HG02885 (cell line): ENCODE data around the gene ACSF3.
A peak's percentile ranks its signal among the peaks of the same experiment; 100 is the strongest.

Experiments used
- ATAC-seq: cut with Tn5 transposase; IDR thresholded peaks from one replicate; pipeline ENCODE4 v1.9.1; 2021; ENCODE audit warnings: mild to moderate bottlenecking; ENCODE audit not compliant: unreplicated experiment, poor library complexity

ACSF3 gene

DNA sequence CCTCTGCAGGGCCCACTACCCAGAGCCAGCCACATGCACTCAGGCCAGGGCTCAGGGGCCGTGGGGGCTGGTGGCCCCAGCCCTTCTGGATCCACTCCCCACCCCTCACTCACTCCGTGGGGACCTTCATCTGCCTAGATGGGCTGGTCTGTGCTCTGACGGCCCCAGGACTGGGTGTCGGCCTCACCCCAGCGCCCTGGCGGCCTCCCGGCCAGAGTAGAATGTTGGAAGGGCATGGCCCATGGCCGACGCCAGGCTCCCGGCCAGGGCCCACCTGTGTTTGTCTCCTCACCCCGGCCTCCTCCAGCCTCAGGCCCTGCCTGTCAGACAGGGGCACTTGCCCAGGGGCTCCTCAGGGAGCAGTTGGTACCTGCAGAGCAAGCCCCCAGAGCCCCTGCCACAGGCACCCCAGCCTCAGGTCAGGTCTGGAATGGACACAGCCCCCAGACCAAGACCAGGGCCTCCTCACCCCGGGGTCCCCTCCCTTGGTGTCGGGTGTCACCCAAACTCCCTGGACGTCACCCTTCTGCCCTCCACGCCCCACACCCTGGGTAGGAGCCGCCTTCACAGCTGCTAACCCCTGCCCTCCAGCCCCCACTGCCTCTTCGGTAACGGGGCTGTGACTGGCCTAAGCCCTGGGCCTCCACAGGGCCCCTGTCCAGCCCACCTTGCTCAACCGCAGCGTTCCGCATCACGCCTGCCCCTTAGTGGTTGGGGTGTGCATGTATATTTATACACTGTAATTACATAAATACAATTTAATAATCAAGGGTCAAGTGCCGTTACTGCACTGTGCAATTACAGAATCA, 74.9 kb downstream of the ACSF3 start:
- no peak for ATAC-seq

GRCh38 chr16:89169778-89170177, 76.1 kb downstream of the ACSF3 start:
- no peak for ATAC-seq

DNA sequence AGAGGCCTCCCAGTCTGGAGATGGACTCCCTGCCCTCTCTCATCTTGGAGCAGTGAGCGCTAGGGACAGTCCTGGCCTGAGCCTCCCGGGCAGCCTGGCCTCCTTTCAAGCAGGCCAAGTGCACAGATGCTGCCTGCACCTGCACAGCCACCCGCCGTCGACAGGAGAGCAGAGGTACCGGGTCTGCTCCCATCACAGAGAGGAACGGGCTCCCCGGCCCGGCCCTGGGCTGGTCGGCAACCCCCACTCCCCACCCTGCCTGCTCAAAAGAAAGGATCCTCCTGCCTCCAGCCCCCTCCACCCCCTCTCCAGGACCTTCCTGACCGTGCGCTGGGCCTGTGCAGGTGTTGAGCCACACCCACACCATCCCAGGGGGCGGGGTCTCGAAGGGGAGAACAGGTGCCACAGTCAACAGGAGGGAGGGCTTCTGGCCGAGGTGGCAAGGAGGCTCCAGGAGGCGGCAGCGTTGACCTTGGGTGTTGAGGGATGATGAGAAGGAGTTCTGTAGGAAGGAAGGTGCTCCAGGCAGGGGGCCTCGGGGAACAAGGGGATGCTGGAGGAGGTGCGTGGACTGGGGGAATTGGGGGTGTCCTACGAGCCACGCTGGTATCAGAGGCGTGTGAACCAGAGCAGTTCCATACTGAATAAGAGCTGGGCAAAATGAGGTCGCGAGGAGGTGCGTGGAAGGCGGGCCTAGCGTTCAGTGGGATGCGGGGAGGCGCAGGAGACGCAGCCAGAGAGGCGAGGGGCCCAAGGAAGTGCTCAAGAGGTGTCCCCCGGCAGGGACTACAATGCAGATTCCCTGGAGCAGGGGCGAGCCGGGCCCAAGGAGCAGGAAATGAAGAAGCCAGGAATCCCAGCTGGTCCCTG, 76.9 kb downstream of the ACSF3 start:
- no peak for ATAC-seq

DNA sequence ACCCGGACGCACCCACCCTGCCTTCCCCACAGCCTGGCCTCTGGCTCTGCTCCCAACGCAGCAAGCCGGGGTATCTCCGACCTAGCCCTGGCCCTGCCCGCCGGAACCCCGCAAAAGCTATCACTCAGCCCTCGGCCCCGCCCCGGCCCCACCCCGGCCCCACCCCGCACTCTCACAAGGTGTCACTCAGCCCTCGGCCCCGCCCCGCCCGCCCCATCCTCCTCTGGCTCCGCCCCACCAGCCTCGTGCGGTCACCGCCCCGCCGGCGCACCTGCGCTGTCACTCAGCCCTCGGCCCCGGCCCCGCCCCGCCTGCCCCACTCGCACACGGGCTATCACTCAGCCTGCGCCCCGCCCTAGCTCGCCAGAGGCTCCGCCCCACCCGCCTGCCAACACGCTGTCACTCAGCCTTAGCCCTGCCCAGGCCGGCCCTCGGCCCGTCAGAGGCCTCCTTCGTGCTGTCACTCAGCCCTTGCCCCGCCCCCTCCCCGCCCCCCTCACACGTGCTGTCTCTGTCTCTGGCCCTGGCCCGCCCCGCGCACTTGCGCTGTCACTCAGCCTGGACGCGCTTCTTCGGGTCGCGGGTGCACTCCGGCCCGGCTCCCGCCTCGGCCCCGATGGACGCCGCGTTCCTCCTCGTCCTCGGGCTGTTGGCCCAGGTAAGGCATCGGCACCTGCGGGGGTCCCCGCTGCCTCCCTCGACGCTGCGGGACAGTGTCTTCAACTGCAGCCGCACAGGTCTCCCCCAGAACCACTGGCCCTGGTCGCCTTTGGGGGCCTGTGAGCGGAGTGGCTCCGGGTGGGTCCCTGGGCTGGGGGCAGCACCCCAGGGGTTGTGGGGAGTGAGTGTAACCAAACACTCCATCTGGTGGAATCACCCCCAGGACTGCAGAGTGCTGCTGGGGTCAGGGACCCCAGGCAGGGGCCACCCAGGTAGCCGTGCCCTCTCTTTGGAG, 77.8 kb downstream of the ACSF3 start, which contains the start of gene CDH15:
CDH15 (plus strand) TSS at position 533 of the 955 bp plus-strand sequence; CDS start at position 617, 84 bp downstream.
- ATAC-seq, result peak; percentile 85

DNA sequence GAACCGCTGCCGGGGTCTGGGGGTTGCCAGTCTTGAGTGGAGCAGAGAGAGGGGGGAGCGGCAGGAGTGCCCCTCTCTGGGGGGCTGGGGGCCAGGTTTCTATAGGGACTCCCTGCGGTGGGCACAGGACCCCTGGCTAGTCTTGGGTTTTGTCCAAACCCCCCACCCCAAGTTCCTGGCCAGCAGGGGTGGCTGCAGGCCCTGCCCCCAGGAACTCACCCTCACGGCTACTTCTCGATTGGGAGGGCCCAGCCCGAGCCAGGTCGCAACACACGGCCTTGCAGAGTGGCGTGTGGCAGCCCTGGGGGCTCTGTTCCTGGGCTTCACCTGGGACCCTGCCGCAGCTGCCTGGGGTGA, 78.5 kb downstream of the ACSF3 start:
- ATAC-seq, result no peak

- no peak for ATAC-seq
Observed at GRCh38 chr16:89172528-89173173, 79.0 kb downstream of the ACSF3 start.

GRCh38 chr16:89173174-89173921, 79.7 kb downstream of the ACSF3 start:
- ATAC-seq, result no peak

DNA sequence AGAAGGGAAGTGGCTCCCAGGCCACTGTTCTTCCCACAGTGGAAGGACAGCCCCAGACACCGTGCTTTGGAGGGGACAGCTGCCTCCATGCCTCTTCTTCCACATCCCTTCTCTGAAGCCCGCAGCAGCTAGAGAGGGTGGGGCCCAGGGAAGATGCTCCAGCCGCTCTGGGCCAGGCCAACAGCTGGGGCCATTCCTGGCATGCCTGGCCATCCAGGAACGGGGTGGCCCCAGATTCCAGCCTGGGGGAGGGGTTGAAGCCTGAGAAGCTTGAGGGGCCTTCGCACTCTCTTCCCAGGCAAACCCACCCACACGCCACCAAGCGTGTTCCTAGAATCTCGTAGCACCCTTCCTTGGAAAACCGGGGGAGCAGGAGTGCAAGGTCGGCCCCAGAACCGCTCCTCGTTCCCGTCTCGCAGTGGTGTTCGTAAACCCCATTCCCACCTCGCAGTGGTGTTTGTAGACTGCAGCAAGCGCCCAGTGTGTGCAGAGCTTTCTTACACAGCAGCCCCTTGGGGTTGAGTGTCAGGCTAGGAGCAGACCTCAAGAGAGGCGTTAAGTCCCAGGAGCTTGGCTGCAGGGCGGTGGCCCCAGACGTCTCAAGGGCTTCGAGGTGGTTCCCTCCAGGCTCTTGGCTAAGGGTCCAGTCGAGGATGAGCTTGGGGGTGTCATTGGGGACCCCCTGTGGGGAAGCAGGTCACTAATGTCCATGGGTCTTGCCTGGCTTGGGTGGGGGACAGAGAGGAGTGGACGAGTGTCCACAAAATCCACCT, 80.6 kb downstream of the ACSF3 start:
- no peak for ATAC-seq

GRCh38 chr16:89174877-89175276, 81.2 kb downstream of the ACSF3 start:
- no peak for ATAC-seq

GRCh38 chr16:89175280-89176146, 81.9 kb downstream of the ACSF3 start:
- ATAC-seq, result no peak

GRCh38 chr16:89176147-89176690, 82.6 kb downstream of the ACSF3 start:
- no peak for ATAC-seq

DNA sequence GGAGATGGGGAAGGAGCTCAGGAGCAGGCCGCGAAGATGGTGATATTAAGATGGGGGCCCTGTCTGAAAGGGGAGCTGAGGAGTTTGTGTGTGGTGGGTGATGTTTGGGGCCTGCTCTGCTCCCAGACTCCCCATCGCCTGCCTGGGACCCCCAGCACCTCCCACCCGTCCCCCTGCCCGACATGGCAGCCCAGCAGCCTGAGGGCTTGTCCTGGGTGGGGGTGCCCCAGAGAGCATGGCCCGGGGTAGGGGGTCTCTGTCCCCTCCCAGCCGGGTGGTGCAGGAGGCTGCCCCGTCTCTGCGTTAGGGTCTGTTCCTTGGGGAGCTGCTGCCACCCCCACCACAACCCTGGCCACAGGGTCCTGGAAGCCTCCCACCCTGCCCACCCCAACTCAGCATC, 83.1 kb downstream of the ACSF3 start:
- no peak for ATAC-seq

- no peak for ATAC-seq
Observed at GRCh38 chr16:89177501-89177900, 83.8 kb downstream of the ACSF3 start.

- no peak for ATAC-seq
Observed at GRCh38 chr16:89178453-89179147, 84.9 kb downstream of the ACSF3 start.

GRCh38 chr16:89179148-89179484, 85.5 kb downstream of the ACSF3 start:
- no peak for ATAC-seq

GRCh38 chr16:89179656-89180315, 86.1 kb downstream of the ACSF3 start:
- ATAC-seq, result no peak
